Limb (tissue), 2 donors: Measurements from ENCODE around the gene RGS17.
"Not testable (repeated sequence)": the region's sequence is repeated elsewhere in the genome, so short reads cannot be mapped to it uniquely, and the experiment has no call there.

Experiments used
- DNase-seq, 2 donors: peaks; one replicate each; pipeline ENCODE4 v3.0.0-alpha.2; 2016; ENCODE audit errors: extremely low spot score in 2 of 2

RGS17 gene

DNA sequence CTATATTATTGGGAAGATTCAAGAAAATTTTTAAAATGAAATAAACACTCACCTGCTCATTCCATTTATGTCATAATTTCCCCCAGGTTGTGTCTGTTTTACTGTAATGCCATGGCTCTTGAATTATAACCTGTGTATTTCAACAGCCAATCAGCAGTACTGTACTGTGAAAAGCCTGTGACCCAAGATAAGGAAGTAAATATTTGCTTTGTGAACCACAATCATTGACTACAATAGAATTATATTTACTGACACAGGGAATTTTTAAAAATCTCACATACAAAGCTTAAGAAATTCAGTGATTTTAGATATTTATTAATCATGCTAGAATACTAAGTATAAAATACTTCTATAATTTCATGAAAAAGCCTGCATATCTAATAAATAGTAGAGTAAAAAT is 6.0 kb downstream of the RGS17 start:
- DNase-seq: no peak

DNA sequence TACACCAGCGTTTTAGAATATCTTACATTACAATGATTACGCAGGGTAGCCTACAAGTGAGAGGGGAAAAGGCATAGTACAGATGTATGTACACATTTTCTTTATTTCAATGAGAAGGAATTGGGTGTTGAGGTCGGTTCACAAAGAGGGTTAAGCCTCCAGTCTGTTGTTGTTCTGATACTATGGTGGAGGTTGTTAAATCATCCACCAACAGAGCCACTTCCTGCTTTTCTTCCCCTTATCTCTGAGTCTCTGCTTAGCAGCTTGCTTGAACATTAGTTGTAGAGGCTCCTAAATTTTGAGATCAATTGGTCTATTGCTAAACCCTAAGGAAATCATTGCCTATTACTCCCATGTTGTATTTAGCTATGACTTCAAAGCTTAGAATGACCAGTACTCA is 7.3 kb downstream of the RGS17 start:
- no peak for DNase-seq

DNA sequence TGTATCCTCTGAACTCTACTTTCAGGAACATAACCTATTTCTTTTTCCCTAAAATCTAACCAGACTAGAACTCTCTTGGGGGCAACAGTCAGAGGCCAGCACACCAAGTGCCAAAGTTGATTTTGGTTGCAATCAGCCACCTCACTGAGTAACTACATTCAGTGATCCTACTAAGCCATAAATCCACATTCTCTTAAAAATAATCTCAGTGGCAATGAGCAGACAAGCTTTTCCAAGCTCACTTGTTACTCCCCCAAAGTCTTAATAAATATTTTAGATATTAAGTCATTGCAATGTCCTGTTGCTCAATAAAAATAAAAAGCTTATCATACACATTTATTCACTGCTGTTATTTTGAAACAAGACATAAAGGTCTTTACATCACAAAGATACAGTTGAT is 9.8 kb downstream of the RGS17 start:
- DNase-seq: no peak

DNA sequence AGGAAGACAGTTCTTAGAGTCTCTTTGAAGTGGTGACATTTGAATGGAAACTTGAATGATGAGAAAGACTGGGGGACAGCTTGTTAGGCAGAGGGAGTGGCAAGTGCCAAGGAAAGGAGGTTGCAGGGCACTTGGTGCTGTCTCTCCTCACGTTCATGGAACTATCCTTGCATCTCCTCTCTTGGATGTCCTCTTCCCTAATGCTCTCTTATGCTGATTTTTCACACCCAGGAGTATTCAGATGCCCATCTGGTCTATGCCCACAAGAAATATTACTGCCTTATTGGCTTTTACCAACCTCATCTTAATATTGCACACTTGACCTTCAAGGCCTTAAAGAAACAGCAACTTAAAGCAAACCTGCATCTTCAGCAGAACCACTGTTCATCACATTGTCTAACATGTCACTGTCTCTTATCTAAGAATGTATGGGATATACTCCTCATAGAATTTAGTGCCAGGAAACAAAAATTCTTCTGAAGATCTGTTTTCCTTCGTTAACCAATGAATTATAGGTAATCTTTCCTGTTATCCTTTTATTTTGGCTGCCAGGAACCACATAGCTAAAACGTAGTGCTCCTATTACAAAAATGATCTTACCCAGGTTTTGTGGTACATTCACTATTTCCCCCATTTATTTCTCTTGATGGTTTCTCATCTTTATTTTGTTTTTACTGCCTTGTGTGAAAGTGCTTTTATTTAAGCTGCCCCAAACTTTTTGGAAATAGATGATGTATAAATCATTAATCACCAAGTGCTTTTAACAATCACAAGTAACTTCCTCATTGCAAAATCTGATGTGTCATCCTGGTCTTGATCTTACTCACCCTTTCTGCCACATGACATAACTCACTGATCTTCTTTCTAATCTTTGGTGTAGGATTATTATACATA is 12.8 kb downstream of the RGS17 start:
- DNase-seq: no peak

DNA sequence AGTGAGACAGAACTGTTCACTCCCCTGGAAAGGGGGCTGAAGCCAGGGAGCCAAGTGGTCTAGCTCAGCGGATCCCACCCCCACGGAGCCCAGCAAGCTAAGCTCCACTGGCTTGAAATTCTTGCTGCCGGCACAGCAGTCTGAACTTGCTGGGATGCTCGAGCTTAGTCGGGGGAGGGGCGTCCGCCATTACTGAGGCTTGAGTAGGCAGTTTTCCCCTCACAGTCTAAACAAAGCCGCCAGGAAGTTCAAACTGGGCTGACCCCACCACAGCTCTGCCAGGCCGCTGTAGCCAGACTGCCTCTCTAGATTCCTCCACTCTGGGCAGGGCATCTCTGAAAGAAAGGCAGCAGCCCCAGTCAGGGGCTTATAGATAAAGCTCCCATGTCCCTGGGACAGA is 20.0 kb downstream of the RGS17 start:
- DNase-seq: not testable (repeated sequence)

DNA sequence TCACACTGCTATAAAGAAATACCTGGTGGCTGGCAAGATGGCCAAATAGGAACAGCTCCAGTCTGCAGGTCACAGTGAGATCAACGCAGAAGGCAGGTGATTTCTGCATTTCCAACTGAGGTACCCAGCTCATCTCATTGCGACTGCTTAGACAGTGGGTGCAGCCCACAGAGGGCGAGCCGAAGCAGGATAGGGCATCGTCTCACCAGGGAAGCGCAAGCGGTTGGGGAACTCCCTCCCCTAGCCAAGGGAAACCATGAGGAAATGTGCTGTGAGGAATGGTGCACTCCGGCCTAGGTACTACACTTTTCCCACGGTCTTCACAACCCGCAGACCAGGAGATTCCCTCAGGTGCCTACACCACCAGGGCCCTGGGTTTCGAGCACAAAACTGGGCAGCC is 20.5 kb downstream of the RGS17 start:
- DNase-seq: not testable (repeated sequence)

DNA sequence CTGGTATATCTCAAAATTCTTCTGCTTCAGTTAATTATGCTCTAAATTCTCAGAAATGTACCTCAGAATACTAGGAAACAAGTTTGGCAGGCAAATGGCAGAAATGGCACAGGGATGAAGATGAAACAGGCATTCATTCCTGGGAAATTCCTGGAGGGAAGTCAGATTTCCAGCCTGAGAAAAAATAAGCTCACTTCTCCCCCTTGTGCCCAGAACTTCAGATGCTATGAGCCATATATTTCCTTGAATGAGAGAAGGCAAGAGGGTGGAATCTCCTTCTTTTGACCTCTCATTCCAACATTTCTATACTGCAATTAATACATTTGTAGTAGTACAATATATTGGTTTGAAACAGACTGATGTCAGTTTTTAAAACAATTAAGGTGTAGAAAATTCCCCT is 22.8 kb downstream of the RGS17 start:
- DNase-seq: no peak

DNA sequence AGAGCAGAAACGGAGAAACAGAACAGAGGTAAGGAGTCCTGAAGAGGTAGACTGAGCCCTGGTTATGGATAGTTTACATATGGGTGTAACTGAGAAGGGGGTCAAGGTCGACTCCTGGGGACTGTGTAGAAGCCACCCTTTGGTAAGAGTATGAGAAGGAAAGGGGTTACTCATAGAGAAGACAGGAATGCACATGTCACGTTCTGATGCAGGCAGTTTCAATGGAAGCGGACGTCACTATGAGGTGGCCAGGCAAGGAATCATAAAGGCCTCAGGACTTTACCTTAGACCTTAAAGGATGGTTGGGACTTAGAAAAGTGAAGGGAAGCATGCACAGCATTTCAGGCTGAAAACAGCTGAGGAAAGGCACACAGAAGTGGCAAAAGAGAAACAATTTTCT is 25.1 kb downstream of the RGS17 start:
- no peak for DNase-seq

DNA sequence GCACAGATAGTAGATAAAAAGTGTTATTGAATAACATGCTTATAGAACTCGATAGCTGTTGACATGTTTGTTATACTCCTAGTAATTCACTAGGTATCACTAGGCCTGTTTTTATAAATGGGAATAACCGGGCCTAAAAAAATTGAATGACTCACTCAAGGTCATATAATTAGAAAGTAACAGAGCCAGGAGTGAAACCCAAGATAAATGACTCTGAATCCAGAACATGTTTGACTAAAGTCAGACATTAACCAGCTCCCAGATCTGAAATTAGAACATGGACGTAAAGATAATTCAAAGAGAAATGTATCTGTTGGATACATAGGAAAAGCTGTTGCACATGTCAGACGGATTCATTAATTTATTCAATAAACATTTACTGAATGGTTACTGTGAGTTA is 26.9 kb downstream of the RGS17 start:
- DNase-seq: no peak

DNA sequence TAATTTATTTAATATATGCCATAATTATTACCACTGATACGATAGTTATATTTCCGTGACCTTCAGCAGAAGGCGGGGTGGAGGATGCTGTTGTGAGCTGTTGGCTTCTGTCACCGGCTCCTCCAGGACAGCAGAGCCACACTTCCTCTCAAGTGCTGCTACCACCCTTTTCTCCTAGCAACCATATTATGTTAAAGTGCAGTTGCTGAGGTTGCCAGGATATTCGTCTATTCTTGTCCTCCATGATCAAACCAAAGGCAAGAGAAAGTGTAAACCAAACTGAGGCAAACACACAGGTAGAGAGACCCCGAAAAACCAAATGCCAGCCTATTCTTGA is 27.8 kb downstream of the RGS17 start:
- no peak for DNase-seq

DNA sequence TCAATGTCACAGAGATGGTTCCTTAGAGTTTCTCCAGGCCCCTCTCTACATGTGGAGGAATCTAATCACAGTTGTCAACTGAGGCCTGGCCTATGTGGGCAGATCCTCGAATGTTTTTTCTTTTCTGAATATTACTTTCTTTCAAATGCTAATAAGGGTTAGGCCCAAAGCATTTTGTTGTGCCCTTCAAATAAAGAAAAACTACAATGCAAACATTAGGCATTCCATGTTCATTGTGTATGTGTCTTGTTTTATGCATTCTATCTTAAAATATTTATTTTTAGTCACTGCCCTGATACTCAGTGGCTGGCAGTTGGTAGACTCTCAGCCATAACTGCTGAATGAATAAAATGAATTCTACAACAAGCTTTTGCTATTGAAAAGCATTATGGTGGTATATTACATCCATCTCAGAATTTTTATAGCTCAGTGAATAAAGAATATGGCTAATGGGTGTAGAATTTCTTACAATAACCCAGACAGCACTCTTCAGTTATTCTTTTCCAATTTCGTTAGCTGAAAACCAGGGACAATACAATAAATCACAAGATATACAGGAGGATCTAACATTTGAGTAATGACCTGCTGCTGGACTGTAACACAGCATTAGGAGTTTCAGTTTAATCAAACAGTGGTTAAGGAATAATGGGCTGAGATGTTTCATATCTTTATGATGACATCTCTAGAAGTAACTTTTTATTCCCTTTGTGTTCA is 28.3 kb downstream of the RGS17 start:
- DNase-seq: no peak

DNA sequence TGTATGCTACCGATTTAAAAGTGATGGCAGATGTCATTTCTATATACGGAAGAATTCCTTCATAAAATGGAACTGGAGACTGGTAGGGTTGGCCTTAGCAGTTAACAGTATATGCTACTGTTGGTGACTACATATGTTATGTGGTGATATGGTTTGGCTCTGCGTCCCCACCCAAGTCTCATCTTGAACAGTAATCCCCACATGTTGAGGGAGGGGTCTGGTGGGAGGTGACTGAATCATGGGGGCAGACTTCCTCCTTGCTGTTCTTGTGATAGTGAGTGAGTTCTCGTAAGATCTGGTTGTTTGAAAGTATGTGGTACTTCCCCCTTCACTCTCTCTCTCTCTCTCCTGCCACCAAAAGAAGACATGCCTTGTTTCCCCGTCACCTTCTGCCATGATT is 29.6 kb downstream of the RGS17 start:
- DNase-seq: no peak

DNA sequence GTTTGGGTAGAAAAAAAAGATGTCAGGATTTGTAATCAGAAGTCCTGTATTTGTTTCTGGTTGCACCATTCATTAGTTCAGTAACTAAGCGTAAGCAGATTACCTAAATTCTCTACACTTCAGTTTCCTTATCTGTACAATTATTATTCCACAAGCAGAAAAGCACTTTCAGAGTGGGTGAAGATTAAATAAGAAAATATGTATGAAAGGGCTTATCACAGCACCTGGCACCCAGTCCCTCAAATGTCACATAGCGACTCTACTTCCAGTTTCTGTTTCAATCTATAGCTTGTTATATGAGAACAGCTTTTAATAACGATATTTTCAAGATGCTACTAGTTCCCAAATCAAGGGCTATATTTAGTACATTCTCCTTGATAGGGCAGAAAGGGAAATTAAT is 31.4 kb downstream of the RGS17 start:
- DNase-seq: no peak

DNA sequence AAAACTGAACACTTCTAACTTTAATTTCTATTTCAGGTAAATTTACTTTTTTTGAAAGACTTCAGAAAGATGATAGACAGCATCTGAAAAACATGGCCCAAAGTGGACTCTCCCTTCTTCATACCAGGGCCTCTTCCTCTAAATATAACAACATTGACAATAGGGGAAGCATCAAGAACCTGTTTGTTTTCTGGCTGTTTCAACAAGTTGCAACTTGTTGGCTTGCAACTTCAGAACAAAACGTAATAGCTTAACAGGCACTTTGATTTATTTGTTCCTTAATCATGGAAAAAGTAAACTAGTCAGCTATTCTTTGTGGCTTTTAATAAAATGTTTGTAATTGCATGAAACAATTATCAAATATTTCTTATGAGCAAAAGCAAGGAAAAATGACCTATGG is 34.3 kb downstream of the RGS17 start:
- DNase-seq: no peak

DNA sequence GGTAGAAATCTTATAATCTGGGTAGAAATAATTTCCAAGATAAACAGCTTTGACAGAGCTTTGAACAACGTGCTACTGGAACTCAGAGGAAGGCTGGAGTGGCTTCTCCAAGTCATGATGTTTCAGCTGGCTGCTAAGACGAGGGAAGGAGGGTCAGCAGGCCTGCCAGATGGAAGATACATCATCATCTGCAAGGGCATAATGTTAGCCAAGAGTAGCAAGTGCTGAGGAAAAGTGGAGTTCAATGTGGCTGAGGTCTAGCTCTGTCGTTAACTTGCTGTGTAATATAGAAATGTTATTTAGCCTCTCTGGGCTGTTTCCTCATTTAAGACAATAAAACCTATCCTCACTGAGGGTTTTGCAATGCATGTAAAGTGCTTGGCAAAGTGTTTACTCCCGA is 35.1 kb downstream of the RGS17 start:
- DNase-seq: no peak

DNA sequence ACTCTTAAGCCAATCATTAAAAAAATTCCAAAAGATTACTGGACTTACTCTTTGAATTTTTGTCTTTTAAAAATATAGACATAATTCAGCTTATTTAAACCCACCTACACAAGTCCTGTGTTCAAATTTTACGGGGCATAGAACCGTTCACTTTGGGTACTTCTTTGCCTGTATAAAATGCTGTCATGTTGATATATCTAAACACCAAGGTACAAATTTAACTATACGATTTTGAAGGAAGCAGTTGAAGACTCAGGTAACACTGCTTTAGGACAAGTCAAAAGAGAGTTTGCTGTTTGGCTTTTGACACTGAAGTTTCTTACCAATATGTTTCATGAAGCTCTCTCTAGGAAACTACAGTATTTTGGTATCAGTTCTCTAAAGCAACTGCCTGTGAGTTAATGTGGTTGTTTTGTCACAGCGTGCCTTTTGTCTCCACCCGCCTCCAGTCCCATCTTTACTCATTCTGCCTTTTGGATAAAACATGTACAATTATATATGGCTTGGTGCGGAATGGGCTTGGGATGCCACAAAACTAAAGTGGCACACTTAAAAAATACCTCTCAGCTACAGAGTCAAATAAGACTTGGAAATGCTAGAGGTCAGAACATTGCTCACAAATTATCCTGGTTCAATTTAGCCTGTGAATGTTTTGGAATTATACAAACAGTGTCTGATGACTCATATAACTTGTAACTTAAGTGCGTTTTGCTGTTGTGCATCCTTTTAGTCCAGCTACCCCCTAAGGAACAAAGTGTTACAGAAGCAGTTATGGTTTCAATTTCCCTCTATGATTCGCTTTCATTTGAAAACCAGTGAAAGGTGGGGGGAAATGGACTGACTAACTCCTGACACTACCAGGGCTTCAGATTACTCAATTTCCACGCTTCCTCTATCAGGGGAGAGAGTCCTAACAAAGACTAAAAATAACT is 38.7 kb downstream of the RGS17 start:
- no peak for DNase-seq

DNA sequence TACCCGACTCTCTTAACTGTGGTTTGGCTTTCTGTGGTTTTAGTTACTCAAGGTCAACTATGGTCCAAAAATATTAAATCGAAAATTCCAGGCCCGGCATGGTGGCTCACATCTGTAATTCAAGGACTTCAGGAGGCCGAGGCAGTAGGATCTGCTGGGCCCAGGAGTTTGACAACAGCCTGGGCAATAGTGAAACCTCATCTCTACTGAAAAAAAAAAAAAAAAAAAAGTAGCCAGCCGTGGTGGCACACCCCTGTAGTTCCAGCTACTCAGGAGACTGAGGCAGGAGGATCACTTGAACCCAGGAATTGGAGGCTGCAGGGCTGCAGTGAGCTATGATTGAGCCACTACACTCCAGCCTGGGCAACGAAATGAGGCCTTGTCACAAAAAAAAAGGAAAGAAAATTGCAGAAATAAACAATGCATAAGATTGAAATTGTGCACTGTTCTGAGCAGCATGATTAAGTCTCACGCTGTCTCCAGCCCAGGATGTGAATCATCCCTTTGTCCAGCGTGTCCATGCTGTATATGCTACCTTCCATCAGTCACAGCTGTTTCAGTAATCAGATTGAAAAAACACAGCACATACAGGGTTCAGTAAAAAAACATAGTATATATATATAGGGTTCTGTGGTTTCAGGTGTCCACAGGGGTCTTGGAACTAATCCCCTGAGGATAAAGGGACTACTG is 40.7 kb downstream of the RGS17 start:
- DNase-seq: no peak

DNA sequence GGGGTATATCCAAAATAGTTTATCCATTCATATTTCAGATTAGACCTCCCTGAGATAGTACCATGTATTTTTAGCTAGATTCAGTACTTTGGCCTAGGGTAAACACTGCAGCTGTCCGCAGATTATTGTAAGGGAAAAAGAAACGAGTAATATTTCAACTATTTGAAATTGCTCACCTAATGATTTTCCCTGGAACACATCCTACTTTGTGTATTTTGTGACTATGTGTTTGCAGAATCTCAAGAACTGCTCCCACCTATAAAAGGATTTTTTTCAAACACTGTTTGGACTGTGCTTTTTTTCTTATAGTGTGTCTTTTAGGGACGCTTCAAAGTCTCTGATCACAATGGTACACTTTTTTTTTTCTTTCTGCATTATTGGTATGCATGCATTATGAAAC is 42.3 kb downstream of the RGS17 start:
- DNase-seq: no peak

DNA sequence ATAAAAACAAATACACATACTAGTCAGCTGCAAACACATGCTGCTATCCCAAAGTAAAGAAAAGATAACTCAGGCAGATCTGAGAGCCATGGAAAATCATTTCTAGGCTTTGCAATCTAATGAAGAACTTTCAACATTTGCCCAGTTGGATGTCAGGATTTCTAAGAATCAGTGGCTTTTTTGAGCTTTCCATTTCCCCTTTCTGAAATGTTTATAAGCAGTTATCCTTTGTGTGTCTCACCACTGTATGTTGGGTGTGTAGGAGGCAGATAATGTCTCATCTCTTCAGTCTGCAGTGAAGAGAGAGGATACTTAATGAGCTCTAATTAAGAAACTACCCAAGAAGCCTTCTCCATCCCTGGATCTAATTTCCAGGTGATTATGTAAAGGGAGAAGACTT is 43.6 kb downstream of the RGS17 start:
- DNase-seq: no peak

DNA sequence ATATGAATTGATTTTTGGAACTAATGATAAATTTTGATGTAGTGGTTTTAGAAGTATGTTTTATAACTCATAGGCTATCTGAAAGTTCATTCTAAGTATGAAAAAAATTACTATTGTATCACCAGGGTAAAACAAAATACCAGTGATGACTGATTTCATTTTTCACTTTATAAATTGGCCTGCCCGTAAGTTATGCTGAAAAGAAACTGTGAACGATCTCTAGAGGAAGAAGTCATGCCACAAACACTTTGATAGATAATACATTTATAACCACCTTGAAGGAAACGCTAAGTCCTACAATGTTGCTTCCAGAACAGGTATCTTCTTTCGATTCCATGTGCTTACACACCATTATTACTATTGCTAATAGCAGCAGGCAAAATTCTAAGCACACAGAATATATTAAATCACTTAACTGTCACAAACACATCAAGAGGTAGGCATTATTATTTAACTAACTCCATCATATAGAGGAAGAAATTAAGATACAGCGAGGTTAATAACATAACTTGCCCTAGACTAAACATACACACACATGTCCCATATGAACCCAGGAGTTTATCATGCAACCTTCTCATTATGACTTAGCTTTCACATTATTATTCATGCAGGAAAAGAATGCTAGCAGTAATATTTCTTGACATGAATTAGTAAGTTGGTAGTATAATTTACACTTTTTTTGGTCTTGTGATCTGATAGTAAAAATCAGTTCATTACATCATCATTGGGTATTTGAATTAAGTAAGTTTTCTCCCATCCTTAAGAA is 44.7 kb downstream of the RGS17 start:
- no peak for DNase-seq

DNA sequence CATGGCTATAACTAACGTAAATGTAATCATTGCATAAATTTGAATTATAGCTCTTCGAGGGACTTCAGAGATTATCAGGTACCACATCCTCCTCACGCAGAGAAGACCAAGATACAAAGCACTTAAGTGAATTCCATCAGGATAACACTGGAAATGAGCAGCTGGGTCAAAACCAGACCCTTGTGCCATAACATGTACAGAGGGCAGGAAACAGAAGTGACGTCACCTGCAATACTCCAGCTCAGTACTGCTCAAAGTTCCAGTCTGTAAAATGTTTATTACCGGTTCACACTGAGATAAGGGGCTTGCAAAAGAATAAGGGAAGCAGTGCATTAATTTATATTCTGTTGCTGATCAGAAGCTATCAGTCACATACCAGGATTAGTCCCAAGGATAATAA is 45.8 kb downstream of the RGS17 start:
- no peak for DNase-seq
